ENCODE measurements around the gene LMBRD2. TPM values are rescaled to one million over a fixed set of nuclear protein-coding genes. Genes with fewer than 3 reads are reported as not detected.

The LMBRD2 gene
- polyA plus RNA-seq, 1 of the 3 experiments (the other 2 are of a cell fraction), result 1.6 TPM

GRCh38 chr5:36073595-36074216 lies 78.0 kb downstream of the LMBRD2 start:
- H4K20me1 ChIP-seq (ENCODE audit: insufficient read depth), result no peaks in the 10 kb centered on the region
- TF ChIP-seq USF2 (IDR thresholded peaks at IDR 0.05; ENCODE audit: borderline replicate concordance, low read depth, low read length) (no peak), MEF2A (IDR thresholded peaks at IDR 0.05; ENCODE audit: borderline replicate concordance, low read depth) (no peak), CTCF (IDR thresholded peaks at IDR 0.05) (peak; percentile 18; the same call in 1 of the 2 replicates), GATA2 (CRISPR knock-in tag; IDR thresholded peaks at IDR 0.05) (no peak), RAD21 (IDR thresholded peaks at IDR 0.05; ENCODE audit: low read length) (peak; percentile 44), ZBTB33 (IDR thresholded peaks at IDR 0.05; ENCODE audit: borderline replicate concordance, low read depth) (no peak)
- H3K27ac ChIP-seq (ENCODE audit: low read depth in 2 of 2, low read length in 1 of 2), result no peak overlapping the region
- no peak overlapping the region for H3K4me3 ChIP-seq (ENCODE audit: low read depth in 2 of 2, low read length in 1 of 2)
- ChIA-PET CTCF (interaction anchor here (1.0 to 1.4 kb wide), 5 partner anchors 10 to 232 kb away, joined by 3 to 6 read pairs (median 3); no protein-coding TSS in a partner anchor), POLR2A (no interaction called here)
- no peak for DNase-seq
- 32% methylated on average over 3 of the region's 3 CpGs for WGBS (ENCODE audit: low lambda C conversion rate)
- no peaks in the 10 kb centered on the region for H3K79me2 ChIP-seq (ENCODE audit: insufficient read depth)
- H3K9ac ChIP-seq, result no peak overlapping the region
- H3K4me2 ChIP-seq, result no peak overlapping the region
- H3K4me1 ChIP-seq (ENCODE audit: control insufficient read depth in 1 of 2, insufficient read depth in 2 of 2, low read depth in 1 of 2, low read length in 1 of 2), result peaks cover 0 to 3% of the 10 kb centered on the region in 2 experiments; a peak in 2 of 4 replicates
- H3K27me3 ChIP-seq (ENCODE audit: insufficient read depth), result no peaks in the 10 kb centered on the region; the same call in 1 of the 2 replicates
- no peak overlapping the region for H2AFZ ChIP-seq (ENCODE audit: low read depth)
- H3K9me2 ChIP-seq, result no peaks in the 10 kb centered on the region
- H3K9me3 ChIP-seq, result no peaks in the 10 kb centered on the region
- no peaks in the 10 kb centered on the region for H3K36me3 ChIP-seq (replicated peaks in 1 of 2; ENCODE audit: control insufficient read depth in 1 of 2, insufficient read depth in 2 of 2, low read length in 1 of 2)
- H3F3A ChIP-seq (replicated peaks; ENCODE audit: insufficient read depth), result no peaks in the 10 kb centered on the region

GRCh38 chr5:36070687-36071571 lies 80.8 kb downstream of the LMBRD2 start:
- H2AFZ ChIP-seq (ENCODE audit: low read depth), result no peak overlapping the region
- H4K20me1 ChIP-seq (ENCODE audit: insufficient read depth), result no peaks in the 10 kb centered on the region
- TF ChIP-seq MEF2A (IDR thresholded peaks at IDR 0.05; ENCODE audit: borderline replicate concordance, low read depth) (no peak), JUND (IDR thresholded peaks at IDR 0.05) (no peak)
- peaks cover 0 to 8% of the 10 kb centered on the region in 2 experiments; a peak in 2 of 4 replicates for H3K4me1 ChIP-seq (ENCODE audit: control insufficient read depth in 1 of 2, insufficient read depth in 2 of 2, low read depth in 1 of 2, low read length in 1 of 2)
- no peaks in the 10 kb centered on the region for H3K36me3 ChIP-seq (replicated peaks in 1 of 2; ENCODE audit: control insufficient read depth in 1 of 2, insufficient read depth in 2 of 2, low read length in 1 of 2)
- H3K27me3 ChIP-seq (ENCODE audit: insufficient read depth), result no peaks in the 10 kb centered on the region; the same call in 1 of the 2 replicates
- no peak for DNase-seq
- H3K4me3 ChIP-seq (ENCODE audit: low read depth in 2 of 2, low read length in 1 of 2), result peak overlapping the region in 1 of 2 experiments; percentile 13; a peak in 2 of 4 replicates
- H3K9me3 ChIP-seq, result no peaks in the 10 kb centered on the region
- H3K9me2 ChIP-seq, result no peaks in the 10 kb centered on the region
- peak overlapping the region; percentile 50; the same call in 1 of the 2 replicates for H3K4me2 ChIP-seq
- H3K27ac ChIP-seq (ENCODE audit: low read depth in 2 of 2, low read length in 1 of 2), result no peak overlapping the region
- 28% methylated on average over 9 of the region's 9 CpGs for WGBS (ENCODE audit: low lambda C conversion rate)
- H3F3A ChIP-seq (replicated peaks; ENCODE audit: insufficient read depth), result no peaks in the 10 kb centered on the region
- H3K79me2 ChIP-seq (ENCODE audit: insufficient read depth), result no peaks in the 10 kb centered on the region
- ChIA-PET CTCF (interaction anchor here (0.6 to 5.3 kb wide), 2 partner anchors 8 to 18 kb away, joined by 3 to 34 read pairs; no protein-coding TSS in a partner anchor), POLR2A (no interaction called here)
- H3K9ac ChIP-seq, result no peak overlapping the region

Data from SK-N-SH (cell line).